ENCODE data around the gene ABO.
"Not testable (repeated sequence)": the region's sequence is repeated elsewhere in the genome, so short reads cannot be mapped to it uniquely, and the experiment has no call there.

The ABO gene

DNA sequence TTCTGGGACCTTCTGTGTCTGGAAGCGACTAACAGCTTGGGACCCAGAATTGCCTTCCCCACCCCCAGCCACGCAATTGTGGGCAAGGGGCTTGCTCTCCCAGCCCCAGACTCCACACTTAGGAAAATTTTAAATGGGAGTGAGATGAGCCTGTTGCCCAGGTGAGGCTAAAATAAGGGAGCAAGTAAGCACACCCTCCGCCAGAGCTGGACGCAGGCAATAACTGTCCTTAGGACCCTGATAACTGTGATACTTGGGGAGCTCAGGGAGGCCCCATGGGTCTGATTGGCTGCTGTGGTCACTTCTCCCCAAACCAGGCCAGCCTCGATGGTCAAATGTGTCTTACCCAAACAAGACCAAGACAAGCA lies 13.3 kb downstream of the ABO start:
- DNase-seq, result no peak

DNA sequence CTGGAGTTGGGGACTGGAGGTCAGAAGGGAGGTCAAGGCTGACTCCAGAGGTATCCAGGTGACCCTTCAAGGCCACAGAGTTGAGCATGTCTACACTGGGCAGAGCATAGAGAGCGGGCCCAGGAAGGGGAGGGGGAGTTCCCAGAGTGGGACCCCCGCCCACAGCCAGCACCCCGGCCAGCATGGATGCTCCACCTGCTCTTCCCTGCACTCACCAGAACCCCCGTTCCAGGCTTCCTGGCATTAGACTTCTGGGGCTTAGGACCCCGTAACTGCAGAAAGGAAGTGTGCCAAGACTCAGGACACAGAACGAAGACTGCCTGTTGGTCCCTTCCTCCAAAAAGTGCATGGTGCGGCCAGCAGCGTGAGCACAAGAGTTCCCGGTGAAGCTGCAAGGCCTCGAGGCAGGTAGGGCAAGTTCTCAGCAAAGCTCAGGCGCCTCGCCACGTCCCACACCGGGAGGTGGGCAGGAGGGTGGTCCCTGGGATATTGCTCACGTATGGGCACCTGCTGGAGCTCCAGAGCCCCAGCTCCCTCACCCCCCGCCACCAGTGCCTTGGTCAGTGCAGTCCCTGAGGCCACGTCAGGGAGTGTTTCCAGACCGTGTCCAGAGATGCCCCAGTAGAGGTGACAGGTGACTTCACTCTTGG lies 13.8 kb downstream of the ABO start:
- DNase-seq, result no peak

DNA sequence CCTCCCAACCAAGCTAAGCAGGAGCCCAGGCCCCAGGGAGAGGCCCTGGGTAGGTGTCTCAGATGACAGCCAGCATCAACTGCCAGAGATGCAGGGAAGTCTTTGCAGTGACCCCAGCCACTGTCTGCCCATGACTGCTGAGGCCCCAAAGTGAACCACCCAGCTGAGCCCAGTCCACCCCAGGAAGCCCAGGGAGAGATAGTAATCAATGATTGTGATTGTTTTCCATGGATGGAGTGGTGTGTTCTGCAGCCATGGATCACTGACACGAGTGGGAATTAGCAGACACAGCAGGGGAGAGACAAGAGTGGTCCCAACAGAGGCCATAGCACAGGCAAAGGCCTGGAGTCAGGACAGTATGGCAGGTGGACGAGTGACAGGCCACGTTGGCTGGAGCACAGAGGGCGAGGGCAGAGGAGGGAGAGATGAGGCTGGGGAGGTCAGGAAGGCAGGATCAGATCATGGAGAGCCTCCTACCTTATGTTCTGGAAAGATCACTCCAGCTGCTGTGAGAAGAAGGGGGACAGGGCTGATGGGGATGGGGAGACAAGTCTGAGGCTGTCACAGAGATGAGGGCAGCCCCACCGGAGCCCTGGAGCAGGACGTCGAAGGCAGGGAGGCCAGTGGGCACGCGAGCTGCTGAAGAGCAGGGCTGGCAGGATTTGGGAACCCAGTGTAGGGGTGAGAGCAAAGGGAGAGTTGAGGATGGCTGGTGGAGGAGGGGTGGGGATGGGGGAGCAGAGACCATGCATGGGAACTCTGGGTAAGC lies 14.5 kb downstream of the ABO start:
- no peak for DNase-seq

DNA sequence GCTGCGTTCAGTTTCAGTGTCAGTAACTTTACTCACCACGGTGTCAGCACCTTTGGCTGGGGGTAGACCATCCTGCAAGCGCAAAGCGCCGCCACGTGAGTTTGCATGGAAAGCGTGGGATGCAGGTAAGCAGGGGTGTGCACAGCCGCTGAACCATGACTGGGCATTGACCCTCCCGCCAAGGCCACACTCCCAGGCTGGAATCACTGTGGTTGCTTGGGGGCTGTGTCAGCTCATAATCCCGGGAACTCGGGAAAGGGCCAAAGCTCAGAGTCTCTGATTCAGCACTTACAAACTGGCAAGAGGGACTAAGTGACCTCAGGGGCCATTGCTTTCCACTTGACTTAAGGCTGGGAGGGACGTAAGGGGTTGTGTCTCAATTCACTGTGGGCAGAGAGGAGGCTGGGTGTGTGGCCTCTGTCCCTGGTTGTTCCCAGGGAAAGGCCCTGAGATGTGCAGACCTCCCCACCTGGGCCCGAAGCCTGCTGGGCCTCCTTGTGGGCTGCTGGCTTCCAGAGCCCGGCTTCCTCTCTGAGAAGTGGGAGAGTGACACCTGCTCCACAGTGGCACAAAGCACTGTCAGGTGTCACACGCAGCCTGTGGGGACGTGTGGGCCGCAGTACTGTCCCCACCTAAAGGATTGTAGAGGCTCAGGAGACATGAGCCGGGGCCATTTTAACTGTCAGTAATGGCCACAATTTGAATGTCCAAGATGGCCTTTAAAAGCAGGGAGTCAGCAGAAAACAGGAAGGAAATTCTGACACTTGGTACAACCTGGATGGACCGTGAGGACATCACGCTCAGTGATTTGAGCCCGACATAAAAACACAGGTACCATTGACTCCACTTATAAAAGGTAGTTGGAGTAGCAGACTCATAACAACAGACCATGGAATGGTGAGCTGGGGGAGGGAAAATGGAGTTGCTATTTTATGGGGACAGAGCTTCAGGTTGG lies 16.7 kb downstream of the ABO start:
- no peak for DNase-seq

DNA sequence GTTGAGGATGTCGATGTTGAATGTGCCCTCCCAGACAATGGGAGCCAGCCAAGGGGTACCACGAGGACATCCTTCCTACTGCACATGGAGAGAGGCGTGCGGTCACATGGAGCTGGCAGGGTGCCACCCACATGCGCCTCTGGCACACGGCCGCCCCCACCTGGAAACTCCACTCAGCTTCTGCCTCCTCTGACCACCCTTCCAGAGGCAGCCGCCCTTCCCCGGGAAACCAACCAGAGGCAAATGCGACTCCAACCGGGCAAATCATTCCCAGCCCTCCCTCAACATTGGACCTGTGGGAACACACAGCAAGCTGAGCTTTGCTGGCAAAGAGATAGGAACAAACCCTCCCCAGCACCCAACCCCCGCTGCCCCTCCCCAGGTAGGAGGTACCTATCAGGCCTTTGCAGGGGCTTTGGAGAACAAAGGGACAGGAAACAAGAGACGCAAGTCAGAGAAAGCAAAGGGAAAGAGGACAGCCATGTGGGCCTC lies 17.5 kb downstream of the ABO start:
- DNase-seq, result peak; percentile 53

DNA sequence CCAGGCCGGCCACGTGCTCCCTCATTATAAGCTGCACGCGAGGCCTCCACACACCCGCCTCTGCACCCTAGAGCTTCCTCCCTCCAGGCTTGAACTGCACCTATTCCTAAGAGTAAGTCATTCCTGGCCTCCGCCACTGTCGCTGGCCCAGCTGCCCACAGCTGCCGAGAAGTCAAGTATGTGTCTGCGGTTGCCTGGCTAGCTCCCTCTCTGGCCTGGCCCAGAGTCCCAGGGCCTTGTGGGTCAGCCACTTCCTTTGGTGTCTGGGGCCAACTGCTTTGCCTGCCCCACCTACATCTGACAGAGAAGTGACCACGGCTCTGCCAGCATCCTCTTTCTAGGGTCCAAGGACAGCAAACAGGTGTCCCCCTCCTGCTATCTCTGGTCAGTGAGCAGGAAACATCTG lies 18.3 kb downstream of the ABO start:
- DNase-seq, result peak; percentile 27

DNA sequence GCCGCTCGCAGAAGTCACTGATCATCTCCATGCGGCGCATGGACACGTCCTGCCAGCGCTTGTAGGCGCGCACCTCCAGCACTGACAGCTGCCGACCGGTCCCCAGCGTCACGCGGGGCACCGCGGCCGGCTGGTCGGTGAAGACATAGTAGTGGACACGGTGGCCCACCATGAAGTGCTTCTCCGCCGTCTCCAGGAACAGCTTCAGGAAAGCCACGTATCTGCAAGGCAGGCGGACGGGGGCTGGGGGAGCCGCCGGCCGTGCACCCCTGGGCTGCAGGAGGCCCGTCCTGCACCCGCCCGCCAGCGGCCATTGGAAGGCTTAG lies 18.9 kb downstream of the ABO start:
- no peak for DNase-seq

DNA sequence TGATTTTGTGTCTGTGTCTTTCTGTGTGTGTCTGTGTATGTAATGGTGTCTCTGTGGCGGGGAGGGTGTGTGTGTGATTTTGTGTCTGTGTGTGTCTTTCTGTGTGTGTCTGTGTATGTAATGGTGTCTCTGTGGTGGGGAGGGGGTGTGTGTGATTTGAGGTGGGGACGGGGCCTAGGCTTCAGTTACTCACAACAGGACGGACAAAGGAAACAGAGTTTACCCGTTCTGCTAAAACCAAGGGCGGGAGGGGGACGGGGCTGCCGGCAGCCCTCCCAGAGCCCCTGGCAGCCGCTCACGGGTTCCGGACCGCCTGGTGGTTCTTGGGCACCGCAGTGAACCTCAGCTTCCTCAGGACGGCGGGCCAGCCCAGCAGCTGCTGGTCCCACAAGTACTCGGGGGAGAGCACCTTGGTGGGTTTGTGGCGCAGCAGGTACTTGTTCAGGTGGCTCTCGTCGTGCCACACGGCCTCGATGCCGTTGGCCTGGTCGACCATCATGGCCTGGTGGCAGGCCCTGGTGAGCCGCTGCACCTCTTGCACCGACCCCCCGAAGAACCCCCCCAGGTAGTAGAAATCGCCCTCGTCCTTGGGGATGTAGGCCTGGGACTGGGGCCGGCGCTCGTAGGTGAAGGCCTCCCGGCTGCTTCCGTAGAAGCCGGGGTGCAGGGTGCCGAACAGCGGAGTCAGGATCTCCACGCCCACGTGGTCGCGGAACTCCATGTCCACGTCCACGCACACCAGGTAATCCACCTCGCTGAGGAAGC lies 19.4 kb downstream of the ABO start:
- no peak for DNase-seq

DNA sequence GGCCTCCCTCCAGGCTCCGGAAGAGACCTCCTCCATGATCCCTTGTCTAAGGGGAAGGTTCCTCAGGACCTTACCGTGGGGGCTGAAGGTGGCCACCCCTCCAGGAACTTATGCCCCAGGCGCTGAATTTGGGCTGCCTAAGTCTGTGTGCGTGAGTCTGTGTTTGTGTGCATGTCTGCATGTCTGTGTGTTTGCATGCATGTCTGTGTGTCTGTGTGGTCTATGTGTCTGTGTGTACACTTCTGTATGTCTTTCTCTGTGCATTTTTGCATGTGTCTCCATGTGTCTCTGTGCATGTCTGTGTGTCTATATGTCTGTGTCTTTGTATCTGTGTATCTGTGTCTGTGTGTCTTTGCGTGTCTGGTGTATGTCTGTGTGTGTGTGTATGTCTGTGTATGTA lies 20.5 kb downstream of the ABO start:
- no peak for DNase-seq

DNA sequence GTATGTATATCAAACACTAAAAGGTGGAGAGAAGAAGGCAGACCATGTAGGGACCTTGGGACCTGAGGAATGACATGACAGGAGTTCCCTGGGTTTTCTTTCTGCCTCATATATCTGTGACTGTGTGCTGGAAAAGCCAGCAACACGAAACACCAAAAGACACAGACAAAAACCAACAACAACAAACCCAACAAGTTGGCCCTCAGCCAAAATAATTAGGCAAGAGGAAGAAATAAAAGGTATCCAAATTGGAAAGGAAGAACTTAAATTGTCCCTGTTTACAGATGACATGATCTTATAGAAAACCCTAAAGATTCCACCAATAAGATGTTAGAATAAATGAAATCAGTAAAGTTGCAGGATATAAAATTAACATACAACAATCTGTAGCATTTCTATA lies 21.7 kb downstream of the ABO start:
- DNase-seq, result no peak

DNA sequence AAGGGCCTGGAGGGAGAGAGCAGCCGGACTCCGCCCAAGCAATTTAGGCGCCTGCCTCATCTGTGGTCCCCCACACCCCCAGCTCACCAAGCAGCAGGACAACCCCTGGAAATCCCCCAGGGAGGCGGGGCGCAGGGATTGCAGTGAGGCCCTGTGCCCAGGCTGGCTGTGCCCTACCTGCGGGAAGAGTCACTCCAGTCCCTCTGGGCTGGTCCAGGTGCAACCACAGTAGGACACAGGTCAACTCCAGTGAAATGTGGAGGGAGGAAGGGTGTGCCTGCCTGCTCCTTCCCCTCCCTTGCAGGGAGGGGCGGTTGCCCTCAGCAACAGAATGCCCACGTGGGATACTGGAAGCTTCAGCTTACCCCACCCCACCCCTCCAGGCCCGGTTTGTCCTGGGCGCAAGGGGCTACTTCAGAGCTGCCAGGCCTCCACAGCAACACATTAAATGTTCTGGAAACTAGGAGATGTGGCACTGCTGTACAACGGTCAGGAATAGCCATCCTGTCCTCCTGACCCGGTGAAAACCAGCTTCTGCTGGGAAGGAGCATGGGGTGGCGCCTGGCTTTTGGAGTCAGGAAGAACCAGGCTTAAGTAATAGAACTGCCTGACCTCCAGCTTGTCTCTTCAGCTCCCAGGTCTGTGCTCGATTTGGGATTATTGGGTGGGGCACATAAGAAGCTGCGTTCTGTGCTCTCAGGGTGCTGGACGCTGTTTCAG lies 22.5 kb downstream of the ABO start:
- peak; percentile 47 for DNase-seq

DNA sequence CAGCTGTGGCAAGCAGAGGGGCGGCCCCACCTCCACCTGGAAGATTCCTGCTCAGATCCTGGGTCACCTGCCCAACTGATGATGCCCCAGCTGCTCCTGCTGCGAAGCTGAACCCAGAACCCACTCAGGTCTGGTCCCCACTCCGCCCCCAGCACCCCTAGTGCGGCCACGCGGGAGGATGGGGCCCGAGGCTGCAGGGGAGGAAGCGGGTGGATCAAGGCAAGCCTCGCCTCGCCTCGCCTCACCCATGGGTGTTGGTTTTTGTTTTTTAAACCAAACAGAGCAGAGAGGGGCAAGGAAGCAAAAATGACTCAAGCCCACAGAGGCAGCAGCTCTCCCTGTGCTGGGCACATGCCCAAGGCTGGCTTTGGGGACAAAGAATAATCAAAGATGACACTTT lies 23.2 kb downstream of the ABO start:
- DNase-seq, result peak; percentile 32

DNA sequence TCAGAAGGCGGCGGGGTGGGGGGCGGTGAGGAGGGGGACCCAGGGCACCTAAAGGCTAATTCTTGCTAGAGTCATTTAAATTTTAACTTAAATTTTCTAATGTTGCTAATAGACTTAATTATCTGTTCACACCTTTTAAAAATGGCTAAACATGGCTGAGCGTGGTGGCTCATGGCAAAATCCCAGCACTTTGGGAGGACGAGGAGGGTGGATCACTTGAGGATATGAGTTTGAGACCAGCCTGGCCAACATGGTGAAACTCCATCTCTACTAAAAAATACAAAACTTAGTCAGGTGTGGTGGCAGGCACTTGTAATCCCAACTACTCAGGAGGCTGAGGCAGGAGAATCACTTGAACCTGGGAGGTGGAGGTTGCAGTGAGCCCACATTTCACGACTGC lies 23.8 kb downstream of the ABO start:
- DNase-seq, result not testable (repeated sequence)

DNA sequence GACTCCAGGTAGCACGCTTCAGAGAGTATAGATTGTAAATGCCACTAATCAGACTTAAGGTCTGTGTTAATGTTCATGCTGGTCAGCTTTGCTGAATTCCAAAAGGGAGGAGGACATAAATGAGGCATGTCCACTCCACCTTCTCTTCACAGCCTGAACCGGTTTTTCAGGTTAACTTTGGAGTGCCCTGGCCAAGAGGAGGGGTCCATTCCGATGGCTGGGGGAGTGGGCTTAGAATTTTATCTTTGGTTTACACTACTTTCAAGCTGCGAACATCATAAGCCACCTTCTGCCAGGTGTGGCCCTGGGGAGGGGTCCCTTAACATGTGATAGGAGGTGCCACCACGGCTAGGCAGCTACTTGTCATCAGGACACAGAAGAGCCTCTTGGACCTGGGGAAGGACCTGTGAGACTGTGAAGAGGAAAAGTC lies 24.2 kb downstream of the ABO start:
- DNase-seq, result no peak

DNA sequence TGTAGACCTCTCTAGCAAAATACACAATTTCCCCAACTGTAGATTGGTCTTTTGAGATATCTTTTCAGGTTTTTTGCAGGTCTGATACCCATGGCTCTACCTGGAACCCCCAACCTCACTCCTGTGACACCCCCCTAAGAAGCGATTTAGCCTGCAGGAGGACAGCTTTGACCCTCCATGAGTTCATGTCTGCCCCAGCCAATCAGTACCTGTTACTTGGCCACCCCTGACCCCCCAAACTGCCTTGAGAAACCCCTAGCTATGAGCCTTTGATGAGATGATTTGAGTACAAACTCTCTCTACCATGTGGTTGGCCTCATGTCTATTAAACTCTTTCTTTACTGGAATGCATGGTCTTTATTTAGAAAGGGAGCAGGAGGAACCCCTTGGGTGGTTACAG lies 25.7 kb downstream of the ABO start:
- no peak for DNase-seq

DNA sequence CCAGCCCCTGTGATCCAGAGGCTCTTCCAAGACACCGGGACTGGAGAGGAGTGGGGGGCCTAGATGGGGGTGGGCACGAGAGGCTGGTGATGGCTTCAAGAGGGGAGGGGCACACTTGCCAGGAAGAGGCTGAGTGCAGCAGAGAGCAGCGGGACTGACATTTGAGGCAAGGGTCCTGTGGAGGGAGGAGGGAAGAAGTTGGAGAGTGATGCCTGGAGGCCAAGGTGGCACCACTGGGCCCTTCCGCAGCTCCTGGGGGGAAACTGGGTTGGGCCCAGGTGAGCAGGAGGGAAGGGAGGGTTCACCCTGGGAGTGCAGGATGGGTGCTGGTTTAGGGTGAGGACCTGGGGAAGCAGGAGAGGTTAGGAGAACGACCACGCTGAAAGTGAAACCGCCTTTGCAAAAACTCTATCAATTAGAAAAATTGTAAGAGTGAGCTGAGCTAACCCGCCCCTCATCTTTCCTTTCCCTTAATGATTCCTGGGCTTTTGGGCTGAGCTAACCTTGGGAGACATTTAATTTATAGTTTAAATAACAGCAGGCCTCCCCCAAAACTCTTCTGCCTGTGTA lies 26.2 kb downstream of the ABO start:
- no peak for DNase-seq

DNA sequence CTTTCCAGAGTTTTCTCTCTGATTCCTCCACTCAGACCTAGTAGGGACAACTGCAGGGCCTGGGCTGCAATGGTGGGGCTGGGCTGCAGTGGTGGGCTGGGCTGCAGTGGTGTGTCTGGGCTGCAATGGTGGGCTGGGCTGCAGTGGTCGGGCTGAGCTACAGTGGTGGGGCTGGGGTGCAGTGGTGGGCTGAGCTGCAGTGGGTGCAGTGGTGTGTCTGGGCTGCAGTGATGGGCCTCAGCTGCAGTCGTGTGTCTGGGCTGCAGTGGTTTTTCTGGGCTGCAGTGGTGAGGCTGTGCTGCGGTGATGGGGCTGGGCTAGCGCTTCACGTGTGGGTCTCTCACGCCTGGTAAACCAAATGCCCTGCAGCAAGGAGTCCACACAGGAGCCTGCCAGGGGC lies 27.4 kb downstream of the ABO start:
- no peak for DNase-seq

DNA sequence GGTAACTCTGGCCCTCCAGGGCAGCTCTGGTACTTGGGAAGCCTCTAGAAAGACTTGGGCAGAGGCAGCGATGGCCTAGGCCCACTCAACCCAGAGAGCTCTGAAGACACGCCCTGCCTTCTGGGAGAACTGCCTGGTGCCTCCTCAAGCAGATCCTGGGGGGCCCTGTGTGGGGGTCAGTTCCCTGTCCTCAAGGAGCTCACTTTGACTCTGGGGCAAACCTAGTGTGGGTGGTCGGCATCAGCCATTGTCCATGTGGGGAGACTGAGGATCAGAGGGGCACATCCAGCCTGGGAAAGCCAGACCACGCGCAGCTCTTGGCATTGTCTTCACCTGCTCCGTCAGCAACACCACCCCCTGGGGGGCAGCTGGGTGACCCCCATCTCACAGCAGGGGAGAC lies 28.0 kb downstream of the ABO start:
- DNase-seq, result no peak

DNA sequence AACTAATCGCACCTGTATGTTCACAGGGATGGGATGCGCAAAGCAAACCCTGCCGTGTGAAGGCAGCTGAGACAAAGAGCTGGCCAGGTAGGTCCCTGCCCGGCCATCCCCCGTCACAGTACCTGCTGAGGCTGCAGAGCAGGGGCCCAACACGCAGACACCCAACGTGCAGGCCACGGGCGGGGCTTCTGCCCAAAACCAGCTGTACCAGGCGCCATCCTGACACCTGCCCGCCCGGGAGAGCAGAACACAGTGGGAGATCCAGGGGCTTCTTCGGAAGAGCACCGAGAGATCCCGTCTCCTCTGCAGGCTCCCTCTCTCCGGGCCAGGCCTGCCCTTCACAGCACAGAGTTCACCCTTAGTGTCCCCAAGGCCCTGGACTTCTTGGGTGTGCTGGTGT lies 28.4 kb downstream of the ABO start:
- no peak for DNase-seq

DNA sequence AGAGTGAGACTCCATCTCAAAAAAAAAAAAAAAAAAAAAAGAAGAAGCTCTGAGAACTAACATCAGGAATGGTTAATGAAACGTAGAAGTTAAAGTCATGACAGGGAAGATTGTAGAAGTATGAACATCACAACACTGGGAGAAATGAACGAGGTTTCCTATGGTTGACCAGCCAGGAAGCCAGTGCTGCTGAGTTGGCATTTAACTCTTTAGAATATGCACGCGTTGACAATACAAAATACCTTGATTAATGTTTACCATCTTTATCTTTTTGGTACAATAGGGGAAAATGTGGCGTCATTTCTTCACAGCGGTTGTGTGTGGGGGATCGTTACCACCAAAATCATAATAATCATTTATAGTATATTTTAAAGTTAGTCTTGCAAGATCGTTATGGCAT lies 32.0 kb downstream of the ABO start:
- DNase-seq, result peak; percentile 47

DNA sequence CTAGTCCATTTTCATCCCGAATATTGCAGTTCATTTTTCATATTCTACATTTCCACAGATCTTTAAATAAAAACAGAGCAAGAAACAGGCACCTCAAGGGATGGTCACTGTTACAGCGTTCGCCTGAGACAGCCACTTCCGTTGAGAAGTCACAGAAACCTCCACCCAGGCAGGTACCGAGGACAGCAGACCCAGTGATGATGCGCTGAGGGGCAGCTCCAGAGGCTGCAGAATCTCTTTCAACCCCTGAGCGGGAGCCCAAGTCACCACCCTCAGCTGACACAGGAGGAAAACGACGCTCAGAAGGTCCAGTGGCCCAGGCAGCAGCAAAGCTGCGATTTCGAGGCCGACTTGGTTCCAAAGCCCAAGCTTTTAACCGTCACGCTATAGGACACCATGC lies 32.8 kb downstream of the ABO start:
- no peak for DNase-seq

DNA sequence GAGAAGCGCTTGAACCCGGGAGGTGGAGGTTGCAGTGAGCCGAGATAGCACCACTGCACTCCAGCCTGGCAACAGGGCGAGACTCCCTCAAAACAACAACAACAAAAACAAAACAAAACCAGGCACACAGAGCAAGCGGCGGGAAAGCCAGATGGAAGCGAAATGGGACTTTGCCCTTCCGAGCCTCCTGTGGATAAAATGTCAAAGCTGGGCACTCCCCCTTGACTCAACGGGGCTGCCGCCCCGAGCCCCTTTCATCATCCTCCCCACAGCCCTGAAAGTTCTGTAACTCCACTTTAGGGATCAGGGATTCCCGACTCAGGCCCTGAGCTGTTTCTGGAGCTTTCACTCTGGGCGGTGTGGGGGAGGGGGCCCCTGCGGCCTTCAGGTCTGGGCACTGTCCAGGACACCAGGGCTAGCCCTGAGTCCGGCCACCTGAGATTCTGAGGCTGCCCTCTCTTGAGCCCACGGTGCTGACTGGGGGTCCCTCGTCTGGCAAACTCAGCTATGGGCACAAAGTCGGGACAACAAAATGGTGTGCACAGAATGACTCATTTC lies 35.4 kb downstream of the ABO start:
- no peak for DNase-seq

Measured in hematopoietic multipotent progenitor cell treated with erythropoietin and hydrocortisone succinate and interleukin-3 and kit ligand, for 4 days (in vitro differentiated cells).